Vagina (tissue), 2 donors: Measurements from ENCODE around the gene ACAN.

Experiments
- CTCF ChIP-seq, 3 experiments: fragments of 450-650 bp in 2 of 3; fragments of 200-600 bp in 1 of 3; sonication (generic) in 1 of 3; IDR thresholded peaks; one replicate each; pipeline ENCODE4 v1.5.1; 2017 to 2019; ENCODE audit warnings: antibody characterized with exemption in 3 of 3, mild to moderate bottlenecking in 2 of 3, moderate library complexity in 2 of 3
- POLR2AphosphoS5 ChIP-seq, 2 donors: sonication (generic); formaldehyde crosslinking; IDR thresholded peaks; one replicate each; pipeline ENCODE4 v1.9.0; 2017; ENCODE audit warnings: antibody characterized with exemption in 2 of 2, mild to moderate bottlenecking in 2 of 2, low read depth in 1 of 2; ENCODE audit not compliant: insufficient read depth in 1 of 2

GRCh38 chr15:88788036-88788435 is 15.2 kb upstream of the ACAN start:
- TF ChIP-seq CTCF (IDR thresholded peaks at IDR 0.05), result no peak
- no peak for TF ChIP-seq POLR2AphosphoS5 (IDR thresholded peaks at IDR 0.05; ENCODE audit: insufficient read depth in 1 of 2, low read depth in 1 of 2)
